GM21528 (cell line): ENCODE results near the gene PPP2R3A.
"Not testable (repeated sequence)": the region's sequence is repeated elsewhere in the genome, so short reads cannot be mapped to it uniquely, and the experiment has no call there.

ENCODE experiments used
- ATAC-seq: cut with Tn5 transposase; IDR thresholded peaks from one replicate; pipeline ENCODE4 v1.9.1; 2021; ENCODE audit warnings: mild to moderate bottlenecking, moderate library complexity; ENCODE audit not compliant: unreplicated experiment, low FRiP score

PPP2R3A gene

DNA sequence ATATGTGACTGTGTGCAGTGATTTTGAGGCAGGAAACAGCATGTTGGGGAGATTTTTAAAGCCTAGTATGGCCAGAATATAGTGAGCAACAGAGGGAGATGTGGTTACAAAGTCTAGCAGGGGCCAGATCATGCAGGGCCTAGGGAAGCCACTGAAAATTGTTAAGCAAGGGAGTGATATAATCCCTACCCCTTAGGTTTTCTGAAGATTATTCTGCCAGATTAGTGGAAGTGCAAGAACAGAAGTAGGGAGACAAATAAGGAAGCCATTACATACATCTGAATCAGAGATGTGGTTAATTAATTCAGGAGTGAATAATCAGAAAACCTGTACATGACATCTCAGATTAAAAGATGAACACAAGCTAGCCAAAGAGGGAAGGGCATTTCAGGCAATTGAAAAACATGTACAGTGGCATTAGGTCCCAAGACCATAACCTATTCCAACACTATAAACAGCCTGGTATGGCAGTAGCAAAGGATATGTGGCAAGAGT, 175.8 kb downstream of the PPP2R3A start:
- no peak for ATAC-seq

DNA sequence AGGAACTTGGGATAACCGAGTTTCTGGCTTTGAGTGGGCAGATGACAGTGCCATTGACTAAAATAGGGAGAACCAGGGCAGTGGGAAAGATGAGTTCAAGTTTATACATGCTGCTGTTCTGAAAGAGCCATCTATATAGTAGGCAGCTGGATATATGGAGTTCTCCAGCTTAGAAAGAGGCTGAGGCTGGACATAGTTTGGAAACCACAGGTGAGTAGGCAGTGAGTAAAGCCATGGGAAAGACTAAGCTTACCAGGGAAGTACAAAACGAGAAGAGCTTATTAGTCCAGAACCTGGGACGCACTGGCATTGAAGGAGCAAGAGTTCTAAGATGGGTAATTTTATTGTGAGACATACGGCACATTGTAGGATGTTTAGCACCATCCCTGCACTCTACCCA, 176.4 kb downstream of the PPP2R3A start:
- ATAC-seq = no peak

DNA sequence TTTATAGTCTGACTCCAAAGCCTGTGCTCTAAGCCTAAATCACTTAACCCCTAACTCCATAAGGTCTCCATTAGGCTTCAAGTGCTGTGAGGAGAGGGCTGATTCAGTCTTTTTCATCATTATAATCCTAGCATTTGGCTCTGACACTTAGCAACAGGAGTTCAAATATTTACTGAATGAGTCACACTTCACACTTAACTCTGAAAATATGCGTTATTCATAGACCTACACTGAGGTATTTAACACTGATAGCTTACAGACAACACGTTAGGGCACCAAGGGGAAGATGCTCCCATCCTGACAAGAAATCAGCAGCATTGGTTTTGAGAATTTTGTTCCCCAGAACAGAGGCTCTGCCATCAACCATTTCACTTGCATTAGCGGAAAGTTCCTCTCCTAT, 177.1 kb downstream of the PPP2R3A start:
- ATAC-seq = no peak

DNA sequence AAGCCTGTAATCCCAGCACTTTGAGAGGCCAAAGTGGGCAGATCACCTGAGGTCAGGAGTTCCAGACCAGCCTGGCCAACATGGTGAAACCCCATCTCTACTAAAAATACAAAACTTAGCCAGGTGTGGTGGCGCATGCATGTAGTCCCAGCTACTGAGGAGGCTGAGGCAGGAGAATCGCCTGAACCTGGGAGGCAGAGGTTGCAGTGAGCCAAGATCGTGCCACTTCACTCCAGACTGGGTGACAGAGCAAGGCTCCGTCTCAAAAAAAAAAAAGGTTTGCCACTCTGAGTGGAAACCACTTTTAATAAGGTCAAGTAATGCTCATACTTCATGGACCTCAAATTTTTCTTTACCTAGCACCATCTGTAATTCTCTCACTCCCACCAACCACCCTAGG, 178.9 kb downstream of the PPP2R3A start:
- not testable (repeated sequence) for ATAC-seq

DNA sequence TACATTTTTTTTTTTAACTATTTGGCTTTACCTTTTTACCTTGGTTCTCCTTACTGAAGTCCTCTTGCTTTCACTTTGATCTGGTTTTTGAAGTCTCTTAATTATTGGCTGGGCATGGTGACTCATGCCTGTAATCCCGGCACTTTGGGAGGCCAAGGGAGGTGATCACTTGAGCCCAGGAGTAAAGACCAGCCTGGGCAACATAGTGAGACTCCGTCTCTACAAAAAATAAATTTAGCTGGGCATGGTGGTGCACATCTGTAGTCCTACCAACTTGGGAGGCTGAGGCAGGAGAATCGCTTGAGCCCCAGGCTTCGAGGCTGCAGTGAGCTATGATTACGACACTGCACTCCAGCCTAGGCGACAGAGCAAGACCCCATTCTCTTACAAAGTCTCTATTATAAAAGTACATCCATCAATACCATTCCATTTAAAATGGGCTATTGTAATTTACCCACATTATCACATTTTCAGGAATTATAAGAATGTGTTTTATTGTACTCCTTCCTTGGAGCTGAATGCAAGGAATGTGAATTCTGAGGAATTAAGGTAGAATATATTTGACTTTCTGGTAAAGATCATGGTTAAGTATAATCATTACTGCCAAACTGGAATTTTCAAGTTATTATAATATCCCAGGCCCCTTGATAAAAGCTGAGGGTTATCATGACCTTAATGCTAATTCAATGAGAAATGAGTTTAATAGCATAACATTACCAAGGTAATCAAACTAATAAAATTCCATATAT, 181.6 kb downstream of the PPP2R3A start:
- ATAC-seq = no peak

DNA sequence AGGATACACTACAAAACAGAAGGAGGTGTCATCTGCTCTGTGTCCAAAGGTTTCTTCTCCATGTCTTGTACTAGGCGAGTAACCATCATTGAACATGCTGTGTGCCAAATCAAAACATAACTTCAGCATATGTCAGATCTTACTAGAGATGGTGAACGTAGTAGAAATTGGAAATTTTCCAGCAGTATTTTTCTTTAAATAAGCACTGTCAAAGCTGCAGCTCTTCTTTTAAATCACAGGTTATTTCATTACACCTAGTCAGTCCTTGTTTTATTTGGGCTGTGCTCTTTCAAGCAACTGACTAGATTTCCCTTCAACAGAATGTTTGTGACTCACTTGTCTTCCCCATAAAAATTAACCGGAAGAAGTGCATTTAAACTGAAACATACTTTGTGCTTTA, 184.1 kb downstream of the PPP2R3A start:
- ATAC-seq = no peak

DNA sequence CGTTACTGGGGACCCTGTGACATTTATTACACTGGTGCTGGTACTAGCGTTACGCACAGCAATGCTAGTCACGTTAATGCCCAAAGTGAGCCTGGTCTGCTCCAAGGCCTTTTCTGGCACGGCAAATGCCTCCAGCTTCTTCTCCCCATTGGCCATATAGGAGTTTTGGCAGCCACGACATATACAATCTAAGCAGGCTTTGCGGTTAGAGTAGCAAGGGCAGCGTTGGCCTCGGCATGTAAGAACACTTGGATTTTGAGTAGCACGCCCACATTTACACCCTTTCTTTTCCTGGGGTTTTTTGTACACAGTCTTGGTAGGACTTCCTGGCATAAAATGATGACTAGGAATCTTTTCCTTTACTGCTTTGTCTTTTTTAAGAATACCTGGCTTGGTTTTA, 185.7 kb downstream of the PPP2R3A start:
- no peak for ATAC-seq

DNA sequence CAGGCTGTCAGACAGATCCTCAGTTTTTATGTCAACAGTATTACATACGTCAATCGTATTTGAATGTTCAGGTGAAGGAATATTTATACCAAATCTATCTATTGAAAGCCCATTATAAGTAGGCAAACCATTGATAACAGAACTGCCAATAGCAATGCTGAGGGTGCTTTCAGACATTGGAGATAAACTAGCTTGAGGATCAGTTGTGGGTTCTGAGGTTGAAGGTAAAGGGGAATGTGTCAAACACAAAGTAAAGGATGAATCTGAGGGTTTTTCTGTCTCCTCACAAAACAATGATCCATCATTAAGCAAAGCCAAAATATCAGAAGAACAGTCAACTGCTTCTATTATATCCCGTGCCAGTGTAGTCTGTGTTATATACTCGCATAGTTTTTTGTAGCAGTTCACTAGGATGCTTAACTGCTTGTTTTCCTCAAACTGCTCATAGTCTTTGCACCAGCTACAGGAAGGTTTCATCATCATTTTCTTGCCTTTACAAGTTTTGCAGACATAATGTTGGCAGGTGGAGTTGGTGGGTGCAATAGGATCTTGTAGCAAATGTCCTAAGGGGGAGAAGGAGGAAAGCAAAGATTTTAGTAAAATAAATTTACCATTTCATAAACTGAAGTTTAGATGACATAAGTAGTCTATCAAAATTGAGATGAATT, 186.8 kb downstream of the PPP2R3A start:
- no peak for ATAC-seq

DNA sequence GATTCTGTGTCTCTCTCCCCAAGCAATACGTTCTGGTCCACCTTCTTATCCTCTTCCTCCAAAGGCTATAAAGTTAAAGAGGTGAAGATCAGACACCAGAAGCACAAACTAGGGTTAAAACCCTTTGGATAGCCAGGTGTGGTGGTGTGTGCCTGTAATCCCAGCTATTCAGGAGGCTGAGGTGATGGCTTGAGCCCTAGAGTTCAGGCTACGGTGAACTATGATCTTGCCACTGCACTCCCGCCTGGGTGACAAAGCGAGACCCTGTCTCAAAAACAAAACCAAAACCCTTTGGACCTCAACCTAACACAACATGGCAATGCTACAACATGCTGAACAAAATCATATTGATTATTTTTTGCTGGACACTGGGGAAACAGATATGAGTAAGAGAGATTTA, 187.4 kb downstream of the PPP2R3A start:
- no peak for ATAC-seq

DNA sequence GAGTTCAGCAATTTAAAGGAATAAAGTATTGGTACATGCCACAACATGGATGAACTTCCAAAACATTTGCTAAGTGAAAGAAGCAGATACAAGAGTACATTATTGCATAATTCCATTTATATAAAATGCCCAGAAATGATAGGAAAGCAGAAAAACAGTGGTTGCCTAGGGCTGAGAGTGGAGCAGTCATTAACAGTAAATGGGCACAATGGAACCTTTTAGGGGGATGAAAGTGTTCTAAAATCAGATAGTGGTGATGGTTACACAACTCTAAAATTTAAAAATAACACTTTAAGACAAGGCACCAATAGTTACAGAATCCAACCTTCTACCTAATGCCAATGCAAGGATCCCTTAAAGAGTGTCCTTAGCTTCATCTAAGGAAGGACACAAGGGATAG, 196.0 kb downstream of the PPP2R3A start:
- no peak for ATAC-seq

DNA sequence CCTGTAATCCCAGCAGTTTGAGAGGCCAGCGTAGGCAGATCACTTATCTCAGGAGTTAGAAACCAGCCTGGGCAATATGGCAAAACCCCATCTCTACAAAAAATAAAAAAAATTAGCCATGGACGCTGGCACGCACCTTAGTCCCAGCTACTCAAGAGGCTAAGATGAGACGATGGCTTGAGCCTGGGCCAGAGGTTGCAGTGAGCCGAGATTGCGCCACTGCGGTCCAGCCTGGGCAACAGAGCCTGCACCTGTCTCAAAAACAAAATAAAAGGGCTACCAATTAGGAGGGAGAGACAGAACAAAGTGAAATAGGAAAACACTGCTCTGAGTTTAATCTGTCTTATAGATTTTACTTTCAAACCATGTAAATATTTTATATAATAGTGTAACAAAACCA, 196.8 kb downstream of the PPP2R3A start:
- no peak for ATAC-seq

DNA sequence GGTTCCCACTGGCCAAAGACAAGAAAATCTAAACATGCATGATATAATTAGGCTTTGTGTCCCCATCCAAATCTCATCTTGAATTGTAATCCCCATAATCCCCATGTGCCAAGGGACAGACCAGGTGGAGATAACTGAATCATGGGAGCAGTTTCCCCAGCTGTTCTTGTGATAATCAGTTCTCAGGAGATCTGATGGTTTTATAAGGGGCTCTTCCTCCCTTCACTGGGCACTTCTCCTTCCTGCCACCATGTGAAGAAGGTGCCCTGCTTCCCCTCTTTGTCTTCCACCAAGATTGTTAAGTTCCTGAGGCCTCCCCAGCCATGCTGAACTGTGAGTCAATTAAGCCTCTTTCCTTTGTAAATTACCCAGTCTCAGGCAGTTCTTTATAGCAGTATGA, 198.1 kb downstream of the PPP2R3A start:
- ATAC-seq = not testable (repeated sequence)

DNA sequence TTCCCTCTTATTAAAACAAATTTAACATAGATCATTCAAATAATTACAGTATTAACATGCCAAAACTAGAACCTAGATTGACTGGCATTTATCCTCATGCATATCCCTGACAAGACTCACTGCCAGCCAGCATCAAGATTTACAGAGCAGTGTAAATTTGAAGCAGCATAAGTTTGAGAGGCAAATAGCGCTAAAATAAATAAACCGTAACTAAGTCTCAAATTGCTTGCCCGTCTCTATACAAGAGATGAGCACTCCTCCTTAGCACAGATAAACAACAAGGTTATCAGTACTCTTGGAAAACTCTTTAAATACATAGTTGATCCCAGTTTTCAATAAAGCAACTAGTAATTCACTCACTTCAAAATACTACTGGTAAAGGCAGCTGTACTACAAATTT, 201.0 kb downstream of the PPP2R3A start:
- no peak for ATAC-seq

DNA sequence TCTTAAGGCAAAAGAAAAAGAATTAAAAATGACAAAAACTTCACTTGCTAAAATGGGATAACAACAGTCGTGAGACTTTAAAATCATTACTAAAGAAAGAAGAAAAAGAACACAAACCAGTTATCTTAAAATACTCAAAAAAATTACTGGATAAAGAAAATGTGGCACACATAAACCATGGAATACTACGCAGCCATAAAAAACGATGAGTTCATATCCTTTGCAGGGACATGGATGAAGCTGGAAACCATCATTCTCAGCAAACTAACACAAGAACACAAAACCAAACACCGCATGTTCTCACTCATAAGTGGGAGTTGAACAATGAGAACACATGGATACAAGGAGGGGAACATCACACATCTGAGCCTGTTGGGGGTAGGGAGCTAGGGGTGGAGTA, 202.7 kb downstream of the PPP2R3A start:
- ATAC-seq = not testable (repeated sequence)

DNA sequence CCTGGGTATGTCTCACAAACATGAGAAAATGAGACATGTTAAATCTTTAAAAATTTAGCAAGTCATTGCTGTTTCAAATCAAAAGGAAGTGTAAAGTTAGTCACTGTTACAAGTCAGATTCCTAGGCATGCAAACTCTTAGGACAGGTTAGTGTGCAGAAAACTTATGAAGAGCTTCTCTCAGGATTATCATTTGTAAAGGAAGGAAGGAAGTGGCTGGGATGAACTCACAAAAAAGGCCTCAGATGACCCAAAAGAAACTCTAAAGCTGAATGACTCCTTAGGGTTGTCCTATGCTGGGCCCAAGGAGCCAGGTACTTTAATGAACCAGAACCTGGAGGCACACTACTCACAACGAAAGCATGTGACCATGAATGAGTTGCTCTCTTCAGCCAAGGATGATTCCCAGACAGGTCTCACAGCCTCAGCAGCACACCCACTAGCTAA, 205.6 kb downstream of the PPP2R3A start:
- ATAC-seq = no peak

DNA sequence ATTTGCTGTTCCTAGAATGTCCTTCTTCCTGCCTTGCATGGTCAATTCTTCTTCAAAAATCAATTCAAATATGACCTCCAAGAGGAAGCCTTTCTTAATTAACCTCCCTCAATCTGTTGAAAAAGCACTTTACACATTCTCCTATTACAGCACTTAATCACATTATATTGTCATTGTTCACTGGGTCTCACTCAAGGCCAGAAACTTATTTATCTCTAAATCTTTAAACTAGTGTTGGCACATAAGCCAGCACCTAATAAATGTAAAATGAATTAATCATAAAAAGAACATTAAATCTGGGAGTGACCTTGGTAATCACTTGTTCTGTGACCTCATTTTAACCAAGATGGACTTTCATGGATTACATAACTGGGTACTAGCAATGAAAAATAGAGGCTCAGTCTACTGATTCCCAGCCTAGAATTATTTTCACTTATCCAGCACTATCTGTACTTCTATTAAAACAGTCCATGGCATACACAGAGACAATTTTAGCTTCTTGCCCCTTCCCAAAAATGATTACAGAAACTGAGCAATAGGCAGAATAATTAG, 208.5 kb downstream of the PPP2R3A start:
- no peak for ATAC-seq

DNA sequence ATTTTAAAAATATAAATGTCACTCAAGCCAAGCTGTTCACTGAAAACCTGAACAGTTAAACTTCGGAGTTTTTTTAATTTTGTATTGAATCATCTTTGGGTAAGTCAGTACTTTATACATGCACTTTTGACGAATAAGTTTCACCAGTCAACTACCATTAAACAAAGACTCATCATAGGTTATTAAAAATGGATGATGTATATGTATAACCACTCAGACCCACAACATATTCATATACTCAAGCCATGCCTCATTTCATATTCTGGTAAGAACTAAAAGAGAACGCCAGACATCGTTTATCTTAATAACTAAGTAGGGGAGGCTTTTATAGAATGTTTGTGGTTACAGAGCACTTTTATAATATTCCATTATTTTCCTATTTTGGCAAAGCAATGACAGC, 212.3 kb downstream of the PPP2R3A start:
- ATAC-seq = no peak

DNA sequence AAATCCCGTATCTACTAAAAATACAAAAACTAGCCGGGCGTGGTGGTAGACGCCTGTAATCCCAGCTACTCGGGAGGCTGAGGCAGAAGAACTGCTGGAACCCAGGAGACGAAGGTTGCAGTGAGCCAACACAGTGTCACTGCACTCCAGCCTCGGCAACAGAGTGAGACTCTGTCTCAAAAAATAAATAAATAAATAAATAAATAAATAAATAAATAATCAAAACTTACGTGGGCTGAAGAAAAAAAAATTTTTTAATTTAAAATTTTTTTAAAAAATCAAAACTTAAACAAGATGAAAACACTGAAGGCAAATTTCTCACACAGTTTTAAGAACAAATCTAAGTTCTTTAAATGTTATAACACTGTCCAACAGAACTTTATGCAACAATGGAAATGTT, 216.2 kb downstream of the PPP2R3A start:
- ATAC-seq = no peak

DNA sequence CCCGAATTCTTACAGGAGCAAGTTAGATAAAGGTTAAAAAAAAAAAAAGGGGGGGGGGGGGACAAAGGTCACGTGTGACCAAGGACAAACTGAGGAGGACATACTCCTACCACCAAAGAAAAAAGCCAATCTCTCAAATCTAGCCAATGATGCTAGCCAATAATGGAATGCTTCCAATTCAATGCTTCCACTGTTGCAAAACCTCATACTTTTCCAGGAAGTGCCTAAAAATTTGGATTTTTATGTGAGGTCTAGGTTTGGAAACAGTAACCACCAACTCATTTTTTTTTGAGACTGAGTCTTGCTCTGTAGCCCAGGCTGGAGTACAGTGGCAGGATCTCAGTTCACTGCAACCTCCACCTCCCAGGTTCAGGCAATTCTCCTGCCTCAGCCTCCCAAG, 219.2 kb downstream of the PPP2R3A start:
- no peak for ATAC-seq

DNA sequence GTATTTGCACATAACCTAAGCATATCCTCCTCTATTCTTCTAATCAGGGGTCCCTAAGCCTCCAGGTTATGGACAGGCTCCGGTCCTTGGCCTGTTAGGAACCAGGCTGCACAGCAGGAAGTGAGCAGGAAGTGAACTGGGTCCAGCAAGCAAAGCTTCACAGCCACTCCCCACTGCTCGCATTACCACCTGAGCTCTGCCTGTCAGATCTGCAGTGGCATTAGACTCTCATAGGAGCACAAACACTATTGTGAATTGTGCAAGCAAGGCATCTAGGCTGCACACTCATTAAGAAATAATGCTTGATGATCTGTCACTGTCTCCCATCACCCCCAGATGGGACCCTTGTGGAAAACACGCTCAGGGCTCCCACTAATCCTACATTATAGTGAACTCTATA, 220.8 kb downstream of the PPP2R3A start:
- no peak for ATAC-seq

DNA sequence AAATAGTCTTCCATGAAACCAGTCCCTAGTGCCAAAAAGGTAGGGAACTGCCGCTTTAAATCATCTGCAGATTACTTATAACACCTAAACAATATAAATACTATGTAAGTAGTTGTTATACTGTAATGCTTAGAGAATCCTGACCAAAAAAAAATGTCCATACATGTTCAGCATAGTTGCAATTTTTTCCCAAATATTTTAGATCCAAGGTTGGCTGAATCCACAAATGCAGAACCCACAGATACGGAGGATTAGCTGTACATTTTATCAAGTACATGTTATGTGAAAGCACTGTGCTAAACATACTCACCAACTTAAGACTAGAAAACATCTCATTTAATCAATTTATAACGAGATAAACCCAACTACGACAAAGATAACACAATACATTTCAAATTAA, 221.3 kb downstream of the PPP2R3A start:
- no peak for ATAC-seq

DNA sequence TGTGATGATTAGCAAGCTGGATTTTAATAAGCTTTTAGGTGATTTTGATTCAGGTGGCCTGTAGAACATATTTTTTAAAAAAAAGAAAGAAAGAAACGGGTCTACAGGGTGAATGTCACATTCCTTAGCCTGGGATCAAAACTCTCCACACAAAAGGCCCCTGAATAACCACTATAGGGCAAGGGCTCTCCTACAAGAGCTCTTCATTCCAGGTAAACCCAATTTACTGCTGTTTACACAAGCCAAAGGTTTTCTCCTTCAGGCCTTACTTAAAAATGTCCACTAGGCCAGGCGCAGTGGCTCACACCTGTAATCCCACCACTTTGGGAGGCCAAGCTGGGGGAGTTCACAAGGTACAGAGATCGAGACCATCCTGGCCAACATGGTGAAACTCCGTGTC, 222.3 kb downstream of the PPP2R3A start:
- no peak for ATAC-seq
